Right lung (tissue), 5 donors: ENCODE measurements around the gene MRPL40. TPM values are rescaled to one million over a fixed set of nuclear protein-coding genes. Genes with fewer than 3 reads are reported as not detected.

ENCODE experiments used
- DNase-seq, 2 donors: peaks; one replicate each; pipeline ENCODE4 v3.0.0-alpha.2; 2013
- polyA plus RNA-seq, 5 donors: library from polyadenylated mRNA; unstranded; fragments of 120-200 nt; gene quantifications; one replicate each; pipeline versions ENCODE4 v1.2.1 to v1.2.3, GENCODE V29; 2013; ENCODE audit warnings: inconsistent platforms in 1 of 5, low replicate concordance in 1 of 5; ENCODE audit not compliant: insufficient read length in 5 of 5, insufficient read depth in 1 of 5

The MRPL40 gene
- polyA plus RNA-seq, 5 donors = 35.6 to 44.2 (median 42.7) TPM

DNA sequence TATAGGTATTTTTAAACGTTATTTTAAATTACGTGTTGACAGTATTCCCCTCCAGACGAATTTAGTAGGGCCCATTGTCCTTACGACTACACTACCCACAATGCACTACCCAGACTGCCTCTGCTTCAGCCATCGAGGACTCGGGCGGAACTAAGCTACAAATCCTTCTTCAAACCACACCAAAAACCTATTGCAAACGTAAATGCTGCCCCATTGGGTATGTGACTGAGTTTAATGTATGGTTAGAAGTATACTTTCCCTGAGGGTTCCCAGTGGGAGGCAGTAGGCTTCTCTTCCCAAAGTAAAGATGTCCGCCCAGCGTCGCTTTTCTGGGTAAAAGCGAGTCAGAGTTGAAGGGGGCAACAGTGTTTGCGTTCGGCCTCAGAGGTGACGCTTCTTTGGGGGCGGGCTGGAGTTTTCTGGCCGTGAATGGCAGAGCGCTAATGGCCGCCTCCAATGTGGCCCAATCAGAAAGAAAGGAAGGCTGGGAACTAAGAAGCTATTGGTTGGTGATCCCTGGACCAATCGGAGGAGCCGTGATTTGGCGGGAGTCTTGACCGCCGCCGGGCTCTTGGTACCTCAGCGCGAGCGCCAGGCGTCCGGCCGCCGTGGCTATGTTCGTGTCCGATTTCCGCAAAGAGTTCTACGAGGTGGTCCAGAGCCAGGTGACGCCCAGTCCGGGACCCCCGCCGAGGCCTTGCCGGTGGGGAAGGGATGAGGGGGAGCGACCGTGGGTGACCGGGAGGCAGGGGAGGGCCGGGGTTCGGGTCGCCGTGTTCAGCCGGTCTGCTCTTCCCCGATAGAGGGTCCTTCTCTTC is 47.2 kb downstream of the MRPL40 start, which contains the start of gene CDC45:
CDC45 (plus strand) TSS at position 566 of the 818 bp plus-strand sequence; CDS start at position 615, 49 bp downstream.
- DNase-seq = peak; percentile 97 to 98

DNA sequence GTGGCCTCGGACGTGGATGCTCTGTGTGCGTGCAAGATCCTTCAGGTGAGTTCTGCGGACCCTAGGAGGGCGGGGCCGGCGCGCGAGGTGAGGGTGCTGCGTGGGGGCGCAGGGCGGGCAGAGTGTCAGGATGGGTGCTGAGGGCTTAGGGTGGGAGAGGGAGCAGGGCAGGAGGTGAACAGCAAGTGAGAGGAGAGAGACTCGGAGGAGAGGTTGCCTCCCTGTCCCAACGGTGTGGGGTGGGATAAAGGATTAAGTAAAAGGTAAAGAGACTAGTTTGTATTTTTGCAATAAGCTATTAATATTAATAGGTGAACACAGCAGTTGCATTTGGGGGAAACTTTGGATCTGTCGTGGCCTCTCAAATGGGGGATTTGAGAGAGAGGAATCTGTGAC is 47.8 kb downstream of the MRPL40 start:
- no peak for DNase-seq

GRCh38 chr22:19480789-19481188 is 48.4 kb downstream of the MRPL40 start:
- no peak for DNase-seq

- DNase-seq = no peak
Measured at GRCh38 chr22:19482297-19482696, 50.0 kb downstream of the MRPL40 start.

DNA sequence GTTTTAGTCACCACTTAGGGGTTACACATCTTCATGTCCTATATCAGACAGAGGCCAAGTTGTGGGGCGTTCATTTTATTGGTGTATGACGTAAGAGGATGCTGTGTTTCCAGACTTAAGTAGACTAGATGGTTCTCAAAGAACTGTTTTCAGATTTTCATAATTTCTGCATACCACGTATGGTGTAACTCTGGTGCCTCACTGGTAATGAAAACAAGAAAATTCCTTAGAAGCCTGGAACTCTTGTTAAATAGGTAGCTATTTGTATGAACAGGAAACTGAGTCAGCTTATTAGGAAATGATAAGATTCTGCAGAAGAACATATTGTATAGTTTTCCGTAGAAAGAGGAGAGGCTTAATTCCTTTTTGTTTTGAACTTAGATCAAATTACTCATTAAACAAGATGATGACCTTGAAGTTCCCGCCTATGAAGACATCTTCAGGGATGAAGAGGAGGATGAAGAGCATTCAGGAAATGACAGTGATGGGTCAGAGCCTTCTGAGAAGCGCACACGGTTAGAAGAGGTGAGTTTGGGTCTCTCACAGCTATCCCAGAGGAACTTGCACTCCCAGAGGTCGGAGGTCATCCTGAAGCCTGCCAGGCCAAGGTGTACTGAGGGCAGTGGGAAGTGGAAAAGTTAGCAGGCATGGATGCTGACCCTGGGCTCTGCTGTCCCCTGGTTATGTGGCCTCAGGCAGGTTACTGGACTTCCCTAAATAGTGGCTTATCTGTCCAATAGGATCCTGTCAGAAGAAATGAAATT is 51.3 kb downstream of the MRPL40 start:
- no peak for DNase-seq

Other genes with a start within 250 kb of the MRPL40 start
- gene CLTCL1, start 140.8 kb upstream of the MRPL40 start, polyA plus RNA-seq = 10 to 100 TPM in 1 of 5 donors, 1 to 10 TPM in 4; 7.4 to 10.2 (median 9.0) TPM
- 10 to 100 TPM; 21.1 to 28.3 (median 25.5) TPM for gene HIRA, start 812 bp upstream of the MRPL40 start, polyA plus RNA-seq
- gene C22orf39, start 15.2 kb downstream of the MRPL40 start, polyA plus RNA-seq = 10 to 100 TPM; 37.2 to 43.0 (median 41.4) TPM
- gene UFD1, start 46.6 kb downstream of the MRPL40 start, polyA plus RNA-seq = 10 to 100 TPM; 58.6 to 76.8 (median 66.4) TPM
- gene CDC45, start 47.4 kb downstream of the MRPL40 start, polyA plus RNA-seq = 10 to 100 TPM in 4 of 5 donors, 1 to 10 TPM in 1; 10.0 to 24.7 (median 18.3) TPM
- gene CLDN5, start 91.9 kb downstream of the MRPL40 start, polyA plus RNA-seq = 100 to 1,000 TPM in 1 of 5 donors, 10 to 100 TPM in 4; 40.8 to 111 (median 60.9) TPM